CD4-positive, alpha-beta T cell treated with Interleukin-17A for 4 hours (primary cell): ENCODE data around the gene FBXL13.

ENCODE experiments used
- DNase-seq: peaks from one replicate; pipeline ENCODE4 v3.0.0-alpha.2; 2020; ENCODE audit warnings: mixed read lengths

Gene FBXL13

DNA sequence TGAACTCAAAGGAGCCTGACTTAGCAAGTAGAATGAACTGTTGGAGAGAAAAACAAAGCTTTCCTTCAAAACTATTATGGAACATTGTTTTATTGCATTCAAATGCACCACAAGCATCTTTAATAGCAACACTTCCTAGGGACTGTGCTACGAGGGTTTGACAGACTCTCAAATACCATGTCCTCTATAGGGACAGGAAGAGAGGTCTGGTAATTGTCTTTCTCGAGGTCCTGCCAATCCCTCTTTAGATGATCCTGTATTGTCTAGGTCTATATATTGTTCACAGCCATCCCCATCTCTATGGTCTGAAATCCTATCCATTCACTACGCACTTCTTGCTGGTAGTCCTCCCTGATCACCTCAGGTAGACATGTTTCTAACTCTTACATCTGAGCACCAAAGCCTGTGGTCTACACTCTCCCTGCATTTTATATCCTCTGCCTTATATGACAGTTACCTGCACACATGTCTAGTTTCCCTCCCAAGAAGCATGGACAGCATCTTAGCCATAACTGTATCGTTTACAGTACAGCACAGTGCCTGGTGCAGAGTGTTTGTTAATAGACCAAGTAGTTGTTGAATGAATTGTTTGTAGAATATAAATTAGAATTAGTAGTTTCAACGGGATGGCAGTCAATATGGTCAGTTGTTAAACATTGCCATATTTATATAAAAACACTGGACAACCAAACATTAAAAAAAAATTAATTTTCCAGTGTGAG lies 183.5 kb downstream of the FBXL13 start:
- no peak for DNase-seq

DNA sequence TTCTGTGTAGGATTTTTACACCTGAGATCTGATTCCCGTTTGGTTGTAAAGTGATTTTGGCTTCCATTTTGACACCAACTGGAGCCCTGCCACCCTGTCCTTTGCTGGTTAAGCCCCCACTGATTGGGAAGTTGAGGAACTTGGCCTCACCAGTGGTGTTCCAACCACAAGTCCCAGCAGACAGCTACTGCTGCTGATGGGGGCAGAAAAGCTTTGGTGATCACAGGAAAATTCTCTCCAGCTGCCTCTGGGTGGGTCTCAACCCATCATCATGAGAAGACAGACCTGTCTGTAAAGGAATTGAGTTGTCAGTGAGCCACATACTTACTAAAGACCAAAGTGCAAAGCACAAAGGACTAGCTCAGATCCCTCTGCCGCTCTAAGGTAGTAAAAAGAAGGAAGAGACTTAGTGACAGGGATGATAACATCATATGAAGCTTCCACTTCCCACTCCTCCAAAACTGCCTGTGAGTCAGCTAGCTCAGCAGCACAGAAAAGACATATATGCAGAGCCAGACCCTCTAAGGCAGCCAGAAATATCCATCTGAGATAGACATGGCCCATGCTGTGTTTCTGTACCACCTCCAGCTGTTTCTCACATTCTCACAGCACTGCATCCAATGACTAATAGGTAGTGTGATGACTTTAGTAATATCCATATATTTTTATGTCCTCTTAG lies 184.2 kb downstream of the FBXL13 start:
- DNase-seq: no peak

DNA sequence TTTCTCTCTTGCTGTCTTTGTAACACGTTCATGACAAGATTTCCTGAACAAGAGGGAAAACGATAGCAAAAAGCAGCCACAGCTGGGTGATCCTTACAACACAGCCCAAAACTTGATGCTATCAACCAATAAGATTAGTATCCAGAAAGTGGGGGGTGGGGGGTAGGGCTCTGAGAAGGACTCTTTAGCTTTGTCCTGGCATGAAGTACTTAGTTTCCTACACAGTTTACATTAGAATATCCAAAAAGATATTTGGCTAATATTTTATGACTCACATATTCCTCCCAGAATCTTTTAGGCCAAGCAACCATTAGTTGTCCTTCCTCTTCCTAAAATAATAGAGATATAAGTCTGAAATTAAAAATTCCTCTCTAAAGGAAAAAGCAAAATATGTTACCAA lies 184.7 kb downstream of the FBXL13 start:
- no peak for DNase-seq

DNA sequence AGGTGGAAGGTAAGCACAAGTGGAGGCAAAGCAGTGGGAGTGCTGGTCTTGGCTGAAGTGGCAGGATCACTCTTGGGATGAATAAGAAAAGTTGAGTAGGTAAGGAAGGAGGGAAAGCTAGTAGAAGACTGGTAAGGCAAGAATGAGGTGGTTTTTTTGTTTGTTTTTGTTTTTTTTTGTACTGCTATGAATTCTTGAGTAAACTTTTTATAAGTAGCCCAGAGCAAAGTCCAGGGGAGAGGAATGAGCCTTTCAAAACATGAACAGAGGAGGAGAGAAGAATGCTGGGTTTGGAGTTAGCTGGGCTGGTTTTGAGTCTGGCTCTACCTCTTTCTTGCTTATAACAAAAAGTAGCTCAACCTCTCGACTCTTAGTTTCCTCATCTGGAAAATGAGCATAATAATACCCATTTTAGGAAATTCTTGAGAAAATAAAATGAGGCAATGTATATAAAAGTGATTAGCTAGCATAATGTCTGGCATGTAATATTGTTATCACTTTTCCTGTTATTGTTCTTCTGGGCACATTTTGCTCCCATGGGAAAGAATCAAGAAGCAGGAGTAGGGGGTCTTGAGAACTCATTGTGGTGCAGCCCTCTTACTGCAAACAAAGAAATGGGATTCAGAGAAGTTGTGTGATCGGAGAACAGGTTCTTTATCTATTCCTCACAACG lies 185.9 kb downstream of the FBXL13 start:
- DNase-seq: no peak

DNA sequence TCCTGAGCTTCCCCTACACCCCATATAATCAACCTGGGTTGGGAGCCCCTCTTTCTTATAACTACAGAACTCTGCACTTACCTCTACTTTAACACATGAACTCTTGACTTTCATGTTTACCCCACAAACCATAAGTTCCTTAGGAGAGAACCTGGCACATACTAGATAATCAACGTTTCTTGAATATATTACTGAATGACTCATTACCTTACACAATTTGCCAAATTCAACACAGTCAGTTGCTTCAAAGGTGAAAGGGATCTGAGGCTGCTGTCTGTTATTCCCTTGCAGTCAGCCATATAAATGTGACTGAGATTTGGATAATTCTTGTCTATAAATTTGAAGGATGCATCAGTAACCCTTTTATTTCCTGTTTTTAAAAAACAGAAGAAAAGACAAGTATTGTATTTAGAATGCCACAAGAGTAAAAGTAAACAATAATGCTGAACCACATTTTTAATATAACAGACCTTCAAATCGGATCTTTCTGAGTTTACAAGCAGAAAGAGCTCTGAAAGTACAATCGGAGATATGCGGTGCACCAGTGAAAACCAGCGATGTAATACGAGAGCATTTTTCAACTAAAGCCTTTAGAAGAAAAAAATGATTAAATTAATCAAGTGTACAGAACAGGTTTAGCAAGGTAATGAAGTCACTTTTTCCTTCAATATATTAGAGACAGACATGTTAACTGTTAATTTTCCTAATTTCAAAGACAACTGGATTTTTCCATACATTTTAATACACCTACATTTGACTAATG lies 191.3 kb downstream of the FBXL13 start:
- no peak for DNase-seq

DNA sequence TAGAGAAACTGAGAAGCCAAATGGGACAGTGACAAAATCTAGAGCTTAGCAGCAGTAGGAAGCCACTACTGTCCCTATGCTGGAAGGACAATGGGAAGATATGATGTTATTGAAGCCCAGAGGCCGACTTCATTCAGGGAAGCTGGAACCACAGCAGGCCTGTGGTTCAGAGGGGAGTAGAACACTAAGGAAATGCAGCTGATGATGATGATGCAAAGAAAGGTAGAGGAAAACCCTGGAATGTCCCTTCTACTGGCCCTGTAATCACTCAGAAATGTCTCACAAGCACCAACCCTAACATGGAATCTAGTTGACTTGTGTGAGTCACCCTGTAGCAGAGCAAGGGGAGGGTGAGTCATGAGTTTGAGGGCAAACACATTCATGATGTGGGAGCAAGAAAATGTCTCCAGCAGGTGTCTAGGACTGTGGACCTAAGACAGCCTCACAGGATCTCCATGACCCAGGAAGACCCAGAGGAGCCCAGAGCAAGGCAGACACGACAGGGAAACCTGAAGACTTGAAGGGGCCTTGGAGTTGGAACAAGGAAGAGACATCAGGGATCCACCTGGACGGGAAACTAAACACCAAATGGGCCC lies 198.8 kb downstream of the FBXL13 start:
- DNase-seq: no peak

DNA sequence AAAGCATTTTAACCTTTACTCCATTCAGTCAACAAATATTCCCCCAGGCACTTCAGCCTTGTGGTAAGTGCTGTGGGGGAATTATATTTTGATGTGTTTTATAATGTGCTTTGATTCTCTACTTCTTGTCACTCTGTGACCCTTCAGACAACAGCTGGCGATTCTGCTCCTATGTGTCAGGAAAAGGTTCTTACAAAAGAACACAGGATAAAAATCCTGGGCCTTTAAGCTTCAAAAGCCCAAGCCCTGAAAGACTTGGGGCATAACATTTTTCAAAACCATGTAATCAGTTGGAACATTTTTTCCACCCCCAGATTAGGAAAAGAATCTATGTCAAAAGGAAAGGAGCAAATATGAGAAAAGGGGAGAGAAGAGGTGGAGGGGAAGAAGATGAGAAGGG lies 199.6 kb downstream of the FBXL13 start:
- no peak for DNase-seq

DNA sequence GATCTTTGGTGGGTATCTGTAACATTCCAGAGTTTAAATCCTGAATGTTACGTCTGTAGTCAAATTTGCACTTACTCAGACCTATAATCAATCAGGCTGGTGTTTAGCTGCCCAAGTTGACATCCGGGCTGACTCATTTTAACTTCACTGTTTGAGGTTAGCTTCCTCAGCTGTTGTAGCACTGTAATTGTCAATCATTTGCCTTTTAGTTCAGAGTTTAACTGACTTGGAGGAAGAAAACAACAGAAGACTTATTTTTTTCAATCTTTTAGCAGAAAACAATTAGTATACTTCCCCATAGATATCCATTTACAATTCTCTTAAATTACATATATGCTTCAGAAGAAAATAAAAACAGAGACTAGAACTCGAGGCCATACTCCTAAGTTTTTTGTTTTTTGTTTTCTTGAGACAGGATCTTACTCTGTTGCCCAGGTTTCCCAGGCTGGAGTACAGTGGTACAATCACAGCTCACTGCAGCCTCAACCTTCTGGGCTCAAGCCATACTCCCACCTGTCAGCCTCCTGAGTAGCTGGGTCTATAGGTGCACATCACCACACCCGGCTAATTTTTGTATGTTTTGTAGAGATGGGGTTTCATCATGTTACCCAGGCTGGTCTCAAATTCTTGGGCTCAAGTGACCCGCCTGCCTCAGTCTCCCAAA lies 200.3 kb downstream of the FBXL13 start:
- no peak for DNase-seq

DNA sequence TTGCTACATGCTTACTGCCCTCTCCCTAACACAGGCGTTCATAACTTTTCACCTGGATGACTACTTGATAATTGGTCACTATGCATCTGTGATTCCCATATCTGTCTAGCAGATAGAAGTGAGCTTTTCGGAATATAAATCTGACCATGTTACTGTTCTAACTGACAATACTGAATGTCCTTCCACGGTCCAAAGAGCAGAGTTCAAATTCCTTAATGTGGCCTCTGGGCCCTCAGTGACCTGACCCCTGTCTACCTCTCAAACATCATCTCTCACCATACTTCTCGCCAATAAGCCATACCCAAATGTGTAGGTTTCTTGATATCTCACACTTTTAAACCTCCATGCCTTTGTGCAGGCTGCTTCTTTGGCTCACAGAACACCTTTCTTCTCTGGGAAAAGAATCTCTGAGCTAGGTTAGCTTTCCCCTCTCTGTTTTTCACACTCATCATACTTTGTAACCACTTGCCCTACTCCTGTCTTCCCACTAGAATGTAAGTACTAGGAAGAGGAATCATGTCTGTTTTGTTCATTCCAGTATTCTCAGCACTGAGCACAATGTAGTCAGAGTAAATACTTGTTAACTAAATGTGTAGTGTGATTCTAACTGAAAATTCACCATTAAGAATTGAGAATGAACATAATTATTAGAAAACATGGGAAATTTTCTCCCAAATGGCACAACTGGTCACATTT lies 201.0 kb downstream of the FBXL13 start:
- no peak for DNase-seq

DNA sequence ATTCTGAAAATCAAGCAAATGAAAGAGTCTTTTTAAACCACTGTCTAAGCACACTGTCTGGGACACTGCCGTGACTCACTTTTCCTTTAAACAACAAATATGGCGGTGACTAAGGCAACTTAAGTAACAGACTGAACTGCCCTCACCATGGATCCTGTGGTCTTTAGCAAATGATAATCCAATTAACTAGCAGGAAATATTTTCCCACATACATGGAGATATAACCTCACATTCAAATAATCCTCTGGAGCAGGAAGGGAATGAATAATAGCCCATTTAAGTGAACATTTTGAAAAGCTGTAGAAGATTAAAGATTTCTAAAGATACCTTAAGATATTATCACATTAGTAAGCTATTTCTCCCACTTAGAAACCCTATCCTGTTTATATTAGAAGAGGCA lies 202.1 kb downstream of the FBXL13 start:
- no peak for DNase-seq

DNA sequence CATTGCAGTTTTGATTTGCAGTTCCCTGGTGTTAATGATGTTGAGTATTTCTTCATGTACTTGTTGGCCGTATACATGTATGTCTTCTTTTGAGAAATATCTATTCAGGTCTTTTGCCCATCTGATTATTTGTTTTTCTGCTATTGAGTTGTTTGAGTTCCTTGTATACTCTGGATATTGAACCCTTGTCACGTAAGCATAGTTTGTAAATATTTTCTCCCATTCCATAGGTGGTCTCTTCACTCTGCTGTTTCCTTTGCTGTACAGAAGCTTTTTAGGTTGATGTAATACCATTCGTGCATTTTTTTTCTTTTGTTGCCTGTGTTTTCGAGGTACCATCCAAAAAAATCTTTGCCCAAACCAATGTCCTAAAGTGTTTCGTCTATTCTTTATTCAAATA lies 205.4 kb downstream of the FBXL13 start:
- DNase-seq: no peak

DNA sequence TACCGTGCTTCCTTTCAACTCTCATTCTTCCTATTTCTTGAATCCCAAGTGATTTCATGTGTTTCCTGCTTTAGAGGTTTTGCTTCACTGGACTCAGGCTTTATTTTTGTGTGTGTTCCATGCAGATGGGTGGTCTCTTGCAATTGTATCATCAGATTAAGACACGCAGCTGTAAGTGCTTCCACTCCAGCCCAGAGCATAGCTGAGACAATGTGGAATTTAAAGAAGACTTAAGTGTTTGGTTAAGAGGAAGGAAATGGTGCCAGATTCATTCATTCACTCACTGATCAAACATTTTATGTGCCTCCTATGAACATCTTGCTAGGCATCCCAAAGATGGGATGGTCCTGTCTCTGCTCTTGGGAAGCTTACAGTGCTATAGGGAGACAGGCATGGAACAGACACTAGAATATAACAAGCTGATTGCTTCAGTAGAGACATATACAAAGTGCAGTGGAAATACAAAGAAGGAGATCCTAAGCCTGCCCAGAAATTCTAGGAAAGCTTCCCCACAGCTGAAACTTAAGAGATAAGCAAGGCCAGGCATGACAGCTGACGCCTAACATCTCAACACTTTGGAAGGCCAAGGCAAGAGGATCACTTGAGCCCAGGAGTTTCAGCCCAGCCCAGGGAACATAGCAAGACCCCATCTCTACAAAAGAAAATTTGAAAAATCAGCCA lies 207.9 kb downstream of the FBXL13 start:
- DNase-seq: no peak

DNA sequence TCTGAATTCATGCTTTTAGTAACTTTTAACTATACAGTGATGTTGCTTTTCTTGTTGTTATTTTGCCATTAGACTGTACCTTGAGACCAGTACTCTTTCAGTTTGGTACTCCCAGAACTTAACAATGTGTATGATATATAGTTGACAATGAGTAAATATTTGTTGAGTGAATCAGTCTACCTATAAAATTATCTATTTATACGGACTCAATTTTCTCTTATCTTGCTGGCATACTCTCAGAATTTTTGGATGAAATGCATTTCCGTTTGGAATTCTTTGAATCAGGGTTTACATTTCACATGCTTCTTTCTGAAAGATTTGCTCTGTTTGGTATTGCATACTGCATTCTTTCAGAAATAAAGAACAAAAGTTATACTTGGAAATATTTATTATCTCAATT lies 209.6 kb downstream of the FBXL13 start:
- DNase-seq: no peak

DNA sequence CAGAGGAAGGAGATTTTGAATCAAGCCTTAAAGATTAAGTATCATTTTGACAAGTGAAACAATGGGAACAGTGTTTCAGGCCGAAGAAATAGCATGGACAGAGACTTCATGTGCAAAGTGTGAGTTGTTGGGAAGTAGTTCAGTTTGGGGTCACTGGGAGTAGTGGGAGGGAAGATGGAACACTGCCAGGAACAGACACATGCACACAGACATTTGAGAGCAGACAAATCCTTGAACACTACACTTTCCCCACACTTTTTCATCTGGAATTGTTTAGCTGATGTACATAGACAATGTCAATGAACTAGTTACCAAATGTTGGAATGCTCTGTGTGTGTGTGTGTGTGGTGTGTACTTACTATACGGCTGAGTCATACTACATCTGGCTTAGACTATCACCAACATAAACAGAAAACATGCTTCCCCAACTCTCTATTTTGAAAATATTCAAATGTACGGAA lies 214.2 kb downstream of the FBXL13 start:
- no peak for DNase-seq

DNA sequence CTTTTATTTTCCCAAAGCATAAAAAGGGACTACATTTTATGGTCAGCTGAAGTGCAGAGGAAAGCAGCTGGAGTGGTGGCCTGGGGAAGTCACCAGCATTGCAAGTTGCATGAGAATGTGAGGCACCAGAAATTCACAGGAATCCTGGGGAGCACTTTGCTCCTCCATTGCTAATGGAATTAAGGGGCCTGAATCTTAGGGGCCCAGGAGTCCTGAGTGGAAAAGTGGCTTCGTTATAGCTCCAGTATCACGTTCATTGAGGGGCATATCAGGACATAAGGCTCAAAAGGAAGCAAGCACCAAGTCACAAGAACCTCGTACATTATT lies 214.8 kb downstream of the FBXL13 start:
- no peak for DNase-seq

DNA sequence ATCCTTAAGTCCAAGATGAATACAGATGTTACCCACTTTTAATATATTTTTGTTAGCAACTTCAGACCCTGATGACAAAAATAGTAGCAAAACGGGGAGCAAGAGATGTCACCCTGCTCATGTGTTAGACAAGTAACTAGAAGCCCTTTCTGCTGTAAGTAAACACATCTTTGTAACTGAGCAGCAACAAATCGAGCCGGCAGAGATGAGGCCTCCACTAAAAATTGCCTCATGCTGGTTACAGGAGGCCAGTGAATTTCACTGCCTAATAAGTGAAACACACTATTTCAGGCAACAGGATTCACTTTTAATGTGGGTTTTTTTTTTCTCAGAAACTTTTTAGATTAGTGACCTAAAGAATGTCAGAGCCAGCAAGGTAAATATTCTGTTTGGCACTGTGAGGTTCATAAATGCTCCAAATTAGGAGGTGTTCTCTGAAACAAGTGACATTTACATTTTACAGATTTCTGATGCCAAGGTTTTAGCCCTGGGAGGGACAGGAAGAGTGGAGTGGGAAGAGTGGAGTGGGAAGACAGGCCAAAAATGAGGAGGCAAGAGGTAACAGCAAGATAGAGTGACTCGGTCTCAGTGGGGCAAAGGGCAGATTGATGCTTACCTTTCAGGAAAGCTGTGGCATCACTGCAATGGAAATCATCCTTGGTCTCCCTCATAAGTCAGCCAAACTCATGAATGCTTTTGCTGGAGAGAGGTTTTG lies 215.4 kb downstream of the FBXL13 start:
- DNase-seq: no peak

DNA sequence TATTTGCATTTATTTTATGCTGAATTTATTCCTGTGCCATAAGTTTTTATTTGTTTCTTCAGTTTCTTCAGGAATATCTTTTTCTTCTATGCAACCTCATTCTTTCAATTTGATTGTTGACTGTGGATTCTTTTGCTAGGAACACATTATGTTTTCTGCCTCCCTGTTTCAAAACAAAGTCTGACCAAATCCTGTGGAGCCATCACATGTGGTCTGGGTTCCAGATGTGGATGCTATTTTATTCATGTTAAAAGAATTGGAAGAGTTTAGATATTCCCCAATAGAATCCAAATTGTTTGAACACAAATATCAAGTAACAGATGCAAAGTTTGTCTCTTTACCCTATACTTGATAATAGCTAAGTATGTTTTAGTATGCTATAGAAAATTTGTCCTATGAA lies 218.6 kb downstream of the FBXL13 start:
- DNase-seq: no peak

DNA sequence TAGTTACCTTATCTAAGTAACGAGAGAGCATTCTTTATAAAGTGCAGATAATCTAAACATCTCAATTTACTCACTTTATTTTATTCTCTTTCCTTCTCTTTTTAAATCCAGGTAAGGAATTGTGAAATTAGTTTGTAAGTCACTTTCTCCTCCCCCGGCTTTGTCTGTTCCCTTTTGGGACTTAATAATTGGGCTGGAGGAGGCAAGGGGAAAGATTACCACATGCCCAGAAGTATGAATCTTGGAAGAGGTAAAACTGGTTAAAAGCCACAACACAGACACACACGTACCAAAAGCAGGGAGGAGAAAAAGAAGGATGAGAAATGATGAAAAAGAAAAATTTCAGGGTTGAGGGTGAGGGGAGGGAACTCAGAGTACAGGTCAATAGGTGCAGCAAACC lies 225.1 kb downstream of the FBXL13 start:
- no peak for DNase-seq

DNA sequence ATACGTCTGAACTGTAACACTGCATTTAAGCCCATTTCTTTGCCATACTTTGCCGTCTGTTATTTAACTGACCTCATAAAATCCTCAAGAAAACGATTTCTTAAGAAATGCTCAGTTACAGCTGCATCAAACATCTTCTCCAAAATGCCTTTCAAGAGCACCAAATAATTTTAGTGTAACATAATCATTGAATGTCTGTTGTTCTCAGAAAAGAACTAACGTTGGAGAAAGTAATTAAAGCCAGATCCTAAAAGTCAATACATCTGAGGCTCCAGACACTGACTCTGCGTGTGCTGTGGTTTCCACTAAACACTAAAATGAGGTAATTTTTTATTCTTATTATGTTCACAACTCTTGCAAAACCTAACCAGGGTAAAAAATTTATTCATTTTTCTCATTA lies 225.5 kb downstream of the FBXL13 start:
- DNase-seq: no peak

DNA sequence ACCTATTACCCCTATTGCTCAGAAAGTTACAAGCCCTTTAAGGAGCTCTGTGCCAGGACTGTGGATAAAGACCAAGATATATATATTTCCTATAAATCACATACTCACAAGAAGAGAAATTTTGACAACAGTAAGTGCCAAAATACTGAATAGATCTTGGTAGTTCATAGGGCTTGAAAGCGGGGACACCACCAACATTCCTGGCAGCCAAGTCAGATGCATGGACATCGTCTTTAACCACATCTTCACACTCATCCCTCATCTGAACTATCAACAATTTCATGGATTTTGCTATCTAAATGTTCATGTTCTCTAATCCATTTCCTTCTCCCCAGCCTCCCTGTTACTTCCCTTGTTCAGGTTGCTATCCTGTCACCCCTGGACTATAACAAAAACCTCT lies 229.2 kb downstream of the FBXL13 start:
- DNase-seq: no peak

DNA sequence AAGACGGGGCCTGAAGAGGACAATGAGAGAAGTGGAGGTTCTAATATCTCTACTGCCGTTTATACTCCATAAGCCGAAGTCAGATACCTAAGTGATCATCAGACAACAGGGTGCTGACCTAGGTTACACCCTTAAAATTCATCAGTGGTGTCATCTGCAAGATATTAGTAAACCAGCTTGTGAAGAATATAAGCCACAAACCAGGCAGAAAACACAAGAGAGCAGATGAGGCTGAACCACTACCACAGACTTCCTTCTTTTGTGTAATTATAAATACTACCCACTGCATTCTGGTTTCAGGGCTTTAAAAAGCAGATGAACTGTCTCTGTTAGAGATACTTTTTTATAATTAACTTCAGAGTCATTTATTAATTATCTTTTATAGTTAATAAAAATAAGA lies 230.7 kb downstream of the FBXL13 start:
- DNase-seq: no peak
